Peyer's patch (tissue), 4 donors: ENCODE data around the gene XIAP. TPM values are rescaled to one million over a fixed set of nuclear protein-coding genes. Genes with fewer than 3 reads are reported as not detected.
"Not testable (repeated sequence)": the region's sequence is repeated elsewhere in the genome, so short reads cannot be mapped to it uniquely, and the experiment has no call there.

ENCODE experiments used
- DNase-seq, 3 donors: peaks; one replicate each; pipeline ENCODE4 v3.0.0-alpha.2; 2017 to 2019
- H3K27ac ChIP-seq, 4 donors: fragments of 200-600 bp; sonication (generic); one replicate each; pipeline ENCODE4 v1.5.1; 2016 to 2019
- H3K27me3 ChIP-seq, 2 donors: fragments of 200-600 bp; sonication (generic); one replicate each; pipeline ENCODE4 v1.5.1; 2019
- H3K36me3 ChIP-seq, 3 donors: fragments of 200-600 bp; sonication (generic); one replicate each; pipeline ENCODE4 v1.5.1; 2016 to 2019
- H3K4me1 ChIP-seq, 4 donors: fragments of 200-600 bp; sonication (generic); one replicate each; pipeline ENCODE4 v1.5.1; 2016 to 2019
- H3K4me3 ChIP-seq, 4 donors: fragments of 200-600 bp; sonication (generic); 1 replicate in 3 of 4; 2 replicates in 1 of 4; pipeline ENCODE4 v1.5.1; 2016 to 2019; ENCODE audit warnings: mild to moderate bottlenecking in 1 of 4
- H3K9me3 ChIP-seq, 4 donors: fragments of 200-600 bp; sonication (generic); one replicate each; pipeline ENCODE4 v1.5.1; 2016 to 2019; ENCODE audit warnings: mild to moderate bottlenecking in 1 of 4
- CTCF ChIP-seq, 6 experiments: fragments of 450-650 bp in 4 of 6; fragments of 200-600 bp in 2 of 6; sonication (generic) in 1 of 6; IDR thresholded peaks; one replicate each; pipeline ENCODE4 v1.5.1; 2017 to 2019; ENCODE audit warnings: antibody characterized with exemption in 6 of 6, mild to moderate bottlenecking in 3 of 6, moderate library complexity in 1 of 6
- POLR2A ChIP-seq, 2 donors: fragments of 450-650 bp; IDR thresholded peaks; one replicate each; pipeline ENCODE4 v1.5.1; 2017; ENCODE audit warnings: antibody characterized with exemption in 2 of 2, mild to moderate bottlenecking in 2 of 2, moderate library complexity in 2 of 2
- total RNA-seq, 4 donors: library from RNA; depleted of rRNA; stranded (reverse); fragments of >200 nt; gene quantifications; one replicate each; pipeline ENCODE4 v1.1.0, GENCODE V29; 2016

Gene XIAP
- total RNA-seq, 4 donors from 2014 or later, result 27.7 to 46.2 (median 37.9) TPM

DNA sequence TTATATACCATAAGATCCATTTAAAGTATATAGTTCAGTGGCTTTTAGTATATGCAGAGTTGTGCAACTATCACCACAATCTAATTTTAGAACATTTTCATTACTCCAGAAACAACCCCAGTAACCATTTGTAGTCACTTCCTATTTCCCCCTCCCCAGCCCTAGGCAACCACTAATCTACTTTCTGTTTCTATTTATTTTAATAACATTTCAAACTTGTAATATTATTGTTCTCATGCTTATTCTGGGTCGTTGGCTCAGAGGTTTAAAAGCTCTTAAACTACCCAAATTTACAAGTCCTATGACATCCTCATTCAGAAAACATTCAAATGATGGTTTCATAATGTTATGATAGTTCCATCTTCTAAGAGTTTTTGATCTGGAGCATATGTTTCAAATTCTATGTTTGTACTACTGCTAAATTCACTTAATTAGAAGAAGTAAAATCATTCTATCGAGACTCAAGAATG lies 18.4 kb downstream of the XIAP start:
- TF ChIP-seq POLR2A (IDR thresholded peaks at IDR 0.05), result no peak
- TF ChIP-seq CTCF (IDR thresholded peaks at IDR 0.05), result no peak
- H3K9me3 ChIP-seq, result no peaks in the 10 kb centered on the region
- H3K36me3 ChIP-seq, result no peaks in the 10 kb centered on the region
- DNase-seq, result no peak
- peak overlapping the region in 2 of 4 donors; percentile 12 to 40 for H3K27ac ChIP-seq
- H3K4me1 ChIP-seq, result no peaks in the 10 kb centered on the region
- peak overlapping the region in 1 of 4 donors; percentile 0 for H3K4me3 ChIP-seq
- H3K27me3 ChIP-seq, result no peaks in the 10 kb centered on the region

- Histone ChIP-seq H3K36me3 (no peaks in the 10 kb centered on the region), H3K4me1 (no peaks in the 10 kb centered on the region), H3K27ac (no peak overlapping the region), H3K27me3 (no peaks in the 10 kb centered on the region), H3K4me3 (no peak overlapping the region), H3K9me3 (no peaks in the 10 kb centered on the region)
- no peak for TF ChIP-seq CTCF (IDR thresholded peaks at IDR 0.05)
- TF ChIP-seq POLR2A (IDR thresholded peaks at IDR 0.05), result no peak
- DNase-seq, result no peak
Observed at GRCh38 chrX:123881330-123881729, 21.5 kb downstream of the XIAP start.

DNA sequence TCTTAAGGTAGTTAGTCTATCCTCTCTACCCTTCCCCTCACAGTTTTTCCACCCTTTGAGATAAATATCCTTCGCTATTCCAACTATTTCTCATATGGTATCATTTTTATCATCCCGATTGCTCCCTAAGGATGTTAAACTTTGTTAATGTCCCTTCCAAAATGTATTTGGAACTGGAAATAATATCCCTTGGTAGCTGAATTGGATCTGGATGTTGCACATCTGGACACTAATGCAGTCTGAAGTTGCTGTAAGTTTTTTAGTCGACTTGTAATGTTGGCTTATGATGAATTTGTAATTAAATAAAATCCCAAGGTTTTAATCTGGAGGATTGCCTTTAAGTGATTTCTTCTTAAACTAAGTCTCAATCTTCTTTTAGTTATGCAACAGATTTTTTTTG lies 22.5 kb downstream of the XIAP start:
- no peak for TF ChIP-seq POLR2A (IDR thresholded peaks at IDR 0.05)
- TF ChIP-seq CTCF (IDR thresholded peaks at IDR 0.05), result no peak
- no peaks in the 10 kb centered on the region for H3K4me1 ChIP-seq
- H3K4me3 ChIP-seq, result no peak overlapping the region
- no peak for DNase-seq
- H3K9me3 ChIP-seq, result no peaks in the 10 kb centered on the region
- no peaks in the 10 kb centered on the region for H3K36me3 ChIP-seq
- H3K27me3 ChIP-seq, result no peaks in the 10 kb centered on the region
- H3K27ac ChIP-seq, result no peak overlapping the region

GRCh38 chrX:123884809-123885408 lies 25.1 kb downstream of the XIAP start:
- TF ChIP-seq CTCF (IDR thresholded peaks at IDR 0.05), result peak; percentile 11 to 55 (median 31)
- TF ChIP-seq POLR2A (IDR thresholded peaks at IDR 0.05), result no peak
- H3K4me1 ChIP-seq, result no peaks in the 10 kb centered on the region
- H3K9me3 ChIP-seq, result no peaks in the 10 kb centered on the region
- H3K27ac ChIP-seq, result no peak overlapping the region
- peaks cover 0 to 10% (median 0%) of the 10 kb centered on the region in 3 donors for H3K36me3 ChIP-seq
- no peak overlapping the region for H3K4me3 ChIP-seq
- no peaks in the 10 kb centered on the region for H3K27me3 ChIP-seq
- peak in 1 of 3 donors; percentile 32 for DNase-seq

DNA sequence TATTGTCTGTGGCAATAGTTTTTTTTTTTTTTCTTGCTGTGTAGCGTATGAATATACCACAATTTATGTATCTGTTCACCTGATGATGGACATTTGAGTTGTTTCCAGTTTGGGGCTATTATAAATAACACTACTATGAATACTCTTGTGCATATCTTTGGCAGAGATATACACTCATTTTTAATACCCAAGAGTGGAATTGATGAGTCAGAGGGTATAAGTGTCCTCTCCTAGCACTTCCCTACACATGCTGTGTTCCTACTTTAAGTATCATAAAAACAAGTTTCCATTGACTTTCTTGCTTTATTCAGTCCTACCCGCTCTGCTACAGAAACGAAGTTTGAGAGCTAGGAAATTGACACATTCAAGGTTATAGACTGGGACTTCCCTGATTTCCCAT lies 39.8 kb downstream of the XIAP start:
- Histone ChIP-seq H3K9me3 (no peaks in the 10 kb centered on the region), H3K36me3 (peaks cover 0 to 26% (median 0%) of the 10 kb centered on the region in 3 donors), H3K27me3 (no peaks in the 10 kb centered on the region), H3K4me1 (peaks cover 0 to 12% (median 0%) of the 10 kb centered on the region in 4 donors), H3K27ac (no peak overlapping the region), H3K4me3 (no peak overlapping the region)
- DNase-seq, result no peak
- no peak for TF ChIP-seq POLR2A (IDR thresholded peaks at IDR 0.05)
- TF ChIP-seq CTCF (IDR thresholded peaks at IDR 0.05), result no peak

- Histone ChIP-seq H3K4me1 (peaks cover 0 to 23% (median 0%) of the 10 kb centered on the region in 4 donors), H3K36me3 (peaks cover 0 to 17% (median 0%) of the 10 kb centered on the region in 3 donors)
- H3K4me3 ChIP-seq, H3K27ac ChIP-seq, H3K9me3 ChIP-seq, H3K27me3 ChIP-seq: not testable (repeated sequence)
- DNase-seq, result peak in 2 of 3 donors; percentile 47 to 53
Observed at GRCh38 chrX:123903261-123903660, 43.4 kb downstream of the XIAP start.
